HCT116 (cell line): Measurements from ENCODE around the gene SH3GL1. TPM values are rescaled to one million over a fixed set of nuclear protein-coding genes. Genes with fewer than 3 reads are reported as not detected.

ENCODE experiments used
- ATAC-seq: fragments of 200-7000 bp; cut with Tn5 transposase; 2 replicates; pipeline ENCODE4 v1.9.1; 2020; ENCODE audit warnings: mild to moderate bottlenecking, moderate library complexity
- BruUV-seq: library from RNA; stranded (reverse); fragments of 400-500 nt; replicated peaks from 2 replicates; lab custom pipeline; 2021; lab: Mats Ljungman, UMichigan
- CTCF ChIA-PET: fragments of 300-600 bp; sonication (Branson Sonifier 250); formaldehyde crosslinking; loops from one replicate; lab custom pipeline; 2021; ENCODE audit warnings: antibody characterized with exemption; lab: Charles Lee
- POLR2A ChIA-PET: fragments of 300-600, 350-600 bp; sonication (Branson Sonifier 250); formaldehyde crosslinking; loops from one replicate; lab custom pipeline; 2021; ENCODE audit warnings: antibody characterized with exemption; lab: Charles Lee
- RAD21 ChIA-PET, 2 experiments: fragments of 300-600 bp; sonication (Branson Sonifier 250); formaldehyde crosslinking; loops; one replicate each; lab custom pipeline; 2023; ENCODE audit warnings: low total read pairs in 2 of 2; ENCODE audit not compliant: uncharacterized antibody in 2 of 2, unreplicated experiment in 2 of 2, low non-redundant PET in 1 of 2; lab: Charles Lee
- DNase-seq: peaks from one replicate; pipeline ENCODE4 v3.0.0-alpha.2; 2010; ENCODE audit warnings: low read depth, low spot score
- H2AFZ ChIP-seq: fragments of 200-600 bp; shearing (Covaris generic), sonication (generic); 2 replicates; pipeline ENCODE4 v1.6.1; 2017; ENCODE audit warnings: low read depth, mixed run types, mixed read lengths, antibody characterized with exemption, low read length; ENCODE audit not compliant: poor library complexity, severe bottlenecking
- H3K27ac ChIP-seq: 2 replicates; pipeline ENCODE4 v1.5.1; 2012; ENCODE audit warnings: low read depth, low read length
- H3K27me3 ChIP-seq: fragments of 200-600 bp; sonication (generic); 2 replicates; pipeline ENCODE4 v1.6.1; 2016; ENCODE audit warnings: mixed run types, low read length, mixed read lengths; ENCODE audit not compliant: insufficient read depth
- H3K36me3 ChIP-seq, 2 experiments: fragments of 200-500 bp in 1 of 2; fragments of 200-600 bp in 1 of 2; sonication (Bioruptor generic) in 1 of 2; sonication (generic) in 1 of 2; 2 replicates each; pipeline versions ENCODE4 v1.5.1 to v1.6.1; 2014 to 2016; ENCODE audit warnings: low read length in 2 of 2, inconsistent platforms in 1 of 2, mixed read lengths in 1 of 2, mixed run types in 1 of 2; ENCODE audit not compliant: insufficient read depth in 2 of 2, control insufficient read depth in 1 of 2
- H3K4me1 ChIP-seq, 2 experiments: fragments of 200-600 bp in 1 of 2; sonication (generic) in 1 of 2; 2 replicates each; pipeline versions ENCODE4 v1.5.1 to v1.6.1; 2012 to 2017; ENCODE audit warnings: low read length in 2 of 2, inconsistent platforms in 1 of 2, mild to moderate bottlenecking in 1 of 2, mixed read lengths in 1 of 2, mixed run types in 1 of 2, moderate library complexity in 1 of 2; ENCODE audit not compliant: insufficient read depth in 2 of 2, control insufficient read depth in 1 of 2
- H3K4me2 ChIP-seq: fragments of 200-600 bp; sonication (generic); 2 replicates; pipeline ENCODE4 v1.6.1; 2017; ENCODE audit warnings: mixed run types, low read length, mixed read lengths
- H3K4me3 ChIP-seq, 2 experiments: fragments of 200-600 bp in 1 of 2; sonication (generic) in 1 of 2; replicated peaks in 1 of 2; 2 replicates each; pipeline ENCODE4 v1.5.1; 2011 to 2016; ENCODE audit warnings: low read length in 2 of 2, control low read depth in 1 of 2, low read depth in 1 of 2, mild to moderate bottlenecking in 1 of 2, mixed read lengths in 1 of 2, mixed run types in 1 of 2
- H3K79me2 ChIP-seq: fragments of 200-600 bp; sonication (generic); 2 replicates; pipeline ENCODE4 v1.6.1; 2017; ENCODE audit warnings: mild to moderate bottlenecking, mixed run types, low read length, moderate library complexity, mixed read lengths; ENCODE audit not compliant: insufficient read depth
- H3K9ac ChIP-seq: fragments of 200-600 bp; sonication (generic); 2 replicates; pipeline ENCODE4 v1.6.1; 2016; ENCODE audit warnings: low read length, mixed read lengths
- H3K9me2 ChIP-seq: fragments of 200-600 bp; sonication (generic), shearing (Covaris generic); 2 replicates; pipeline ENCODE4 v1.6.1; 2017; ENCODE audit warnings: mixed run types, mild to moderate bottlenecking, moderate library complexity; ENCODE audit not compliant: insufficient read depth
- H3K9me3 ChIP-seq, 2 experiments: fragments of 200-500 bp in 1 of 2; fragments of 200-600 bp in 1 of 2; sonication (Bioruptor generic) in 1 of 2; sonication (generic) in 1 of 2; 2 replicates each; pipeline ENCODE4 v1.6.1; 2014 to 2017; ENCODE audit warnings: low read length in 2 of 2, mixed read lengths in 2 of 2, inconsistent platforms in 1 of 2, low read depth in 1 of 2, mild to moderate bottlenecking in 1 of 2, mixed run types in 1 of 2, moderate library complexity in 1 of 2; ENCODE audit not compliant: control insufficient read depth in 1 of 2, insufficient read depth in 1 of 2
- H4K20me1 ChIP-seq: fragments of 200-600 bp; sonication (generic), shearing (Covaris generic); 2 replicates; pipeline ENCODE4 v1.6.1; 2017; ENCODE audit warnings: mixed run types, mild to moderate bottlenecking, moderate library complexity; ENCODE audit not compliant: insufficient read depth
- CBX3 ChIP-seq: IDR thresholded peaks from 2 replicates; pipeline ENCODE4 v1.6.1; 2012; ENCODE audit warnings: low read depth
- EGR1 ChIP-seq: IDR thresholded peaks from 2 replicates; pipeline ENCODE4 v1.6.1; 2012; ENCODE audit warnings: low read depth
- ELF1 ChIP-seq: IDR thresholded peaks from 2 replicates; pipeline ENCODE4 v1.6.1; 2012; ENCODE audit warnings: low read depth, borderline replicate concordance
- EZH2phosphoT487 ChIP-seq: fragments of 200-600 bp; IDR thresholded peaks from 2 replicates; pipeline ENCODE4 v1.6.1; 2018; ENCODE audit warnings: antibody characterized with exemption, borderline replicate concordance
- JUND ChIP-seq: IDR thresholded peaks from 2 replicates; pipeline ENCODE4 v1.6.1; 2012
- MAX ChIP-seq: IDR thresholded peaks from 2 replicates; pipeline ENCODE4 v1.6.1; 2012
- POLR2A ChIP-seq: IDR thresholded peaks from 2 replicates; pipeline ENCODE4 v1.7.0; 2011; ENCODE audit warnings: borderline replicate concordance; ENCODE audit not compliant: insufficient read depth, insufficient read length; ENCODE audit errors: extremely low read depth
- POLR2AphosphoS5 ChIP-seq: IDR thresholded peaks from 2 replicates; pipeline ENCODE4 v1.6.1; 2011; ENCODE audit warnings: mild to moderate bottlenecking, low read depth, low read length, moderate library complexity
- RAD21 ChIP-seq: IDR thresholded peaks from 2 replicates; pipeline ENCODE4 v1.6.1; 2012; ENCODE audit warnings: low read depth, mild to moderate bottlenecking
- TCF7L2 ChIP-seq: IDR thresholded peaks from 2 replicates; pipeline ENCODE4 v1.7.0; 2011; ENCODE audit warnings: borderline replicate concordance, inconsistent platforms; ENCODE audit not compliant: insufficient read depth, insufficient read length; ENCODE audit errors: extremely low read depth
- YY1 ChIP-seq: IDR thresholded peaks from 2 replicates; pipeline ENCODE4 v1.6.1; 2011; ENCODE audit warnings: low read length, low read depth, moderate library complexity, mild to moderate bottlenecking; ENCODE audit not compliant: insufficient replicate concordance; ENCODE audit errors: extremely low read depth
- ZFX ChIP-seq: fragments of 450-650 bp; IDR thresholded peaks from 2 replicates; pipeline ENCODE4 v1.6.1; 2017
- intact Hi-C: fragments of 100-400 bp; cut with micrococcal nuclease; formaldehyde crosslinking; loops from 2 replicates; pipeline ENCODE4 v1.10.0; 2022
- total RNA-seq: library from RNA; stranded (reverse); gene quantifications from one replicate; pipeline ENCODE4 v1.2.1, GENCODE V29; 2021; ENCODE audit not compliant: unreplicated experiment
- TF ChIP-seq, protein P1 (sequence below): IDR thresholded peaks from 2 replicates; pipeline ENCODE4 v1.6.1; 2012
- TF ChIP-seq, protein P2 (sequence below): IDR thresholded peaks from 2 replicates; pipeline ENCODE4 v1.6.1; 2011; ENCODE audit warnings: mild to moderate bottlenecking, low read length, moderate library complexity; ENCODE audit not compliant: insufficient replicate concordance; ENCODE audit errors: extremely low read depth

Gene SH3GL1
- total RNA-seq, 1 experiment from 2014 or later, result 86.0 TPM

- Histone ChIP-seq H3K9ac (no peak overlapping the region), H4K20me1 (no peaks in the 10 kb centered on the region), H3K4me2 (no peak overlapping the region), H3K4me1 (no peaks in the 10 kb centered on the region), H3K27ac (no peak overlapping the region), H3K9me3 (no peaks in the 10 kb centered on the region), H3K4me3 (no peak overlapping the region), H2AFZ (no peak overlapping the region), H3K9me2 (no peaks in the 10 kb centered on the region), H3K36me3 (no peaks in the 10 kb centered on the region), H3K27me3 (no peaks in the 10 kb centered on the region), H3K79me2 (no peaks in the 10 kb centered on the region)
- ChIA-PET POLR2A (no interaction called here), CTCF (no interaction called here), RAD21 (no interaction called here)
- no TSS peak for BruUV-seq
- TF ChIP-seq CBX3 (no peak), EZH2phosphoT487 (no peak)
- ATAC-seq (no peak), DNase-seq (no peak)
- intact Hi-C loops, result no loop called here
These were observed 81.2 kb downstream of the SH3GL1 start for GRCh38 chr19:4319067-4319718.

GRCh38 chr19:4318460-4318859 lies 81.9 kb downstream of the SH3GL1 start:
- Histone ChIP-seq H3K4me3 (no peak overlapping the region), H3K9ac (no peak overlapping the region), H3K4me1 (no peaks in the 10 kb centered on the region), H3K9me3 (no peaks in the 10 kb centered on the region), H2AFZ (no peak overlapping the region), H3K4me2 (no peak overlapping the region), H3K36me3 (no peaks in the 10 kb centered on the region), H3K9me2 (no peaks in the 10 kb centered on the region), H4K20me1 (no peaks in the 10 kb centered on the region), H3K27me3 (no peaks in the 10 kb centered on the region), H3K27ac (no peak overlapping the region), H3K79me2 (no peaks in the 10 kb centered on the region)
- POLR2A ChIA-PET, result no interaction called here
- CTCF ChIA-PET, result no interaction called here
- intact Hi-C loops, result no loop called here
- RAD21 ChIA-PET, result no interaction called here
- no TSS peak for BruUV-seq
- ATAC-seq (no peak), DNase-seq (no peak)
- TF ChIP-seq EGR1, result no peak
- no peak for TF ChIP-seq POLR2A
- TF ChIP-seq RAD21, result no peak
- TF ChIP-seq, protein P1, sequence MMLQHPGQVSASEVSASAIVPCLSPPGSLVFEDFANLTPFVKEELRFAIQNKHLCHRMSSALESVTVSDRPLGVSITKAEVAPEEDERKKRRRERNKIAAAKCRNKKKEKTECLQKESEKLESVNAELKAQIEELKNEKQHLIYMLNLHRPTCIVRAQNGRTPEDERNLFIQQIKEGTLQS, result no peak
- TF ChIP-seq YY1, result no peak
- no peak for TF ChIP-seq POLR2AphosphoS5
- no peak for TF ChIP-seq MAX
- TF ChIP-seq ZFX, result no peak
- TF ChIP-seq ELF1, result no peak
- TF ChIP-seq JUND, result no peak
- TF ChIP-seq, protein P2, sequence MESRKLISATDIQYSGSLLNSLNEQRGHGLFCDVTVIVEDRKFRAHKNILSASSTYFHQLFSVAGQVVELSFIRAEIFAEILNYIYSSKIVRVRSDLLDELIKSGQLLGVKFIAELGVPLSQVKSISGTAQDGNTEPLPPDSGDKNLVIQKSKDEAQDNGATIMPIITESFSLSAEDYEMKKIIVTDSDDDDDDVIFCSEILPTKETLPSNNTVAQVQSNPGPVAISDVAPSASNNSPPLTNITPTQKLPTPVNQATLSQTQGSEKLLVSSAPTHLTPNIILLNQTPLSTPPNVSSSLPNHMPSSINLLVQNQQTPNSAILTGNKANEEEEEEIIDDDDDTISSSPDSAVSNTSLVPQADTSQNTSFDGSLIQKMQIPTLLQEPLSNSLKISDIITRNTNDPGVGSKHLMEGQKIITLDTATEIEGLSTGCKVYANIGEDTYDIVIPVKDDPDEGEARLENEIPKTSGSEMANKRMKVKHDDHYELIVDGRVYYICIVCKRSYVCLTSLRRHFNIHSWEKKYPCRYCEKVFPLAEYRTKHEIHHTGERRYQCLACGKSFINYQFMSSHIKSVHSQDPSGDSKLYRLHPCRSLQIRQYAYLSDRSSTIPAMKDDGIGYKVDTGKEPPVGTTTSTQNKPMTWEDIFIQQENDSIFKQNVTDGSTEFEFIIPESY, result no peak
- no peak for TF ChIP-seq TCF7L2
